ENCODE results near the gene ANKFN1.

- no peak for TF ChIP-seq CTCF (IDR thresholded peaks at IDR 0.05; ENCODE audit: low read length)
- no peak for TF ChIP-seq EZH2 (optimal IDR thresholded peaks at IDR 0.05; ENCODE audit: low read depth, low read length)
Observed at GRCh38 chr17:56290802-56291118, 137.5 kb downstream of the ANKFN1 start.

Measured in MM.1S (cell line).